Glomerular visceral epithelial cell (primary cell): ENCODE results near the gene KLHL40.

Source experiments
- DNase-seq: peaks from one replicate; pipeline ENCODE4 v3.0.0-alpha.2; 2016; ENCODE audit errors: extremely low spot score

Gene KLHL40

GRCh38 chr3:42685363-42685881 is at the start of gene KLHL40:
KLHL40 (plus strand) TSS chr3:42685537; CDS start chr3:42685619, 82 bp downstream.
- no peak for DNase-seq

GRCh38 chr3:42637001-42637400 is 48.3 kb upstream of the KLHL40 start:
- DNase-seq = no peak

GRCh38 chr3:42638339-42638842 is 46.9 kb upstream of the KLHL40 start:
- no peak for DNase-seq

- DNase-seq = no peak
Measured at GRCh38 chr3:42639192-42639591, 46.1 kb upstream of the KLHL40 start.

- no peak for DNase-seq
Measured at GRCh38 chr3:42640129-42640528, 45.2 kb upstream of the KLHL40 start.

GRCh38 chr3:42640771-42641370 is 44.5 kb upstream of the KLHL40 start:
- DNase-seq = no peak

GRCh38 chr3:42647821-42648459 is 37.4 kb upstream of the KLHL40 start:
- no peak for DNase-seq

- no peak for DNase-seq
Measured at GRCh38 chr3:42649006-42649405, 36.3 kb upstream of the KLHL40 start.

GRCh38 chr3:42649783-42650182 is 35.6 kb upstream of the KLHL40 start:
- no peak for DNase-seq

- DNase-seq = peak; percentile 60
Measured at GRCh38 chr3:42651248-42652091, 33.9 kb upstream of the KLHL40 start.

- DNase-seq = no peak
Measured at GRCh38 chr3:42652251-42652610, 33.1 kb upstream of the KLHL40 start.

GRCh38 chr3:42652611-42653302 is 32.6 kb upstream of the KLHL40 start:
- DNase-seq = peak; percentile 90

- no peak for DNase-seq
Measured at GRCh38 chr3:42653303-42653559, 32.1 kb upstream of the KLHL40 start.

GRCh38 chr3:42653560-42654330 is 31.6 kb upstream of the KLHL40 start, which contains the start of gene ZBTB47:
ZBTB47 (plus strand) TSS chr3:42653697; CDS start chr3:42658356, 4,659 bp downstream.
- DNase-seq = peak; percentile 32

- DNase-seq = peak; percentile 46
Measured at GRCh38 chr3:42654331-42655201, 30.8 kb upstream of the KLHL40 start.

- DNase-seq = no peak
Measured at GRCh38 chr3:42655331-42655888, 29.9 kb upstream of the KLHL40 start.

GRCh38 chr3:42655980-42656679 is 29.2 kb upstream of the KLHL40 start:
- no peak for DNase-seq

GRCh38 chr3:42656680-42657610 is 28.4 kb upstream of the KLHL40 start:
- no peak for DNase-seq
